Tibial nerve (tissue), 3 donors: ENCODE data around the gene TCEAL3.

Experiments used
- CTCF ChIP-seq, 5 experiments: fragments of 200-600 bp in 3 of 5; fragments of 450-650 bp in 2 of 5; sonication (generic) in 3 of 5; IDR thresholded peaks; one replicate each; pipeline ENCODE4 v1.5.1; 2016 to 2019; ENCODE audit warnings: antibody characterized with exemption in 5 of 5, mild to moderate bottlenecking in 3 of 5, moderate library complexity in 2 of 5
- POLR2A ChIP-seq, 2 donors: fragments of 450-650 bp; IDR thresholded peaks; one replicate each; pipeline ENCODE4 v1.6.1; 2017; ENCODE audit warnings: antibody characterized with exemption in 2 of 2, mild to moderate bottlenecking in 2 of 2, moderate library complexity in 2 of 2

- TF ChIP-seq CTCF (IDR thresholded peaks at IDR 0.05) (no peak), POLR2A (IDR thresholded peaks at IDR 0.05) (no peak)
These were observed 16.3 kb downstream of the TCEAL3 start for GRCh38 chrX:103624111-103624510.
